ENCODE results near the gene SALL1.

DNA sequence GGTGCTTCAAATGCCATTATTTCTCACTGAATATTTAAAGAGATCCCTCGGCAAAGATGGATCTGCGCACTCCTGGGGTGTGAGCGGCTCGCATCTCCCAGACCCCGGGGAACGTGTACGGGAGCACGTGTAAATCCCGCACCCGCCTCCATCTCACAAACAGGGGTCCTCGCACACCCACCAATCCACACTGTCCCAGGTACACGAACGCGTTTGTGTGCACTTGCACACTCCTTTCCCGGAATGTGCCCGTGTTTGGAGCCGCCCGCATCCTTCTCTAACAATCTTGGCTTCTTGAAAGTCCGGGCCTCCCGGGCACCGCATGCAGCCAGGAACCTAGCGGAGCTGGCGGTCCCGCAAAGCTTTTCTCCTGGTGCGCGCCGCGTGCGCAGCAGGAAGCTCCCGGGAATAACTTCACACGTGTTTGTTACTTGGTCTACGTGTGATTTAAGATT lies 2.5 kb upstream of the SALL1 start:
- TF ChIP-seq EP300 (conservative IDR thresholded peaks at IDR 0.05; ENCODE audit: poor library complexity, severe bottlenecking) (no peak), CTCF (IDR thresholded peaks at IDR 0.05; ENCODE audit: poor library complexity, severe bottlenecking) (no peak), POLR2AphosphoS5 (IDR thresholded peaks at IDR 0.05) (peak; percentile 41), EZH2 (IDR thresholded peaks at IDR 0.05; ENCODE audit: borderline replicate concordance, insufficient read depth, low read length, poor library complexity, severe bottlenecking) (peak; percentile 63), TAF1 (IDR thresholded peaks at IDR 0.05; ENCODE audit: low read depth) (no peak)
- TF ChIP-seq, protein P1, sequence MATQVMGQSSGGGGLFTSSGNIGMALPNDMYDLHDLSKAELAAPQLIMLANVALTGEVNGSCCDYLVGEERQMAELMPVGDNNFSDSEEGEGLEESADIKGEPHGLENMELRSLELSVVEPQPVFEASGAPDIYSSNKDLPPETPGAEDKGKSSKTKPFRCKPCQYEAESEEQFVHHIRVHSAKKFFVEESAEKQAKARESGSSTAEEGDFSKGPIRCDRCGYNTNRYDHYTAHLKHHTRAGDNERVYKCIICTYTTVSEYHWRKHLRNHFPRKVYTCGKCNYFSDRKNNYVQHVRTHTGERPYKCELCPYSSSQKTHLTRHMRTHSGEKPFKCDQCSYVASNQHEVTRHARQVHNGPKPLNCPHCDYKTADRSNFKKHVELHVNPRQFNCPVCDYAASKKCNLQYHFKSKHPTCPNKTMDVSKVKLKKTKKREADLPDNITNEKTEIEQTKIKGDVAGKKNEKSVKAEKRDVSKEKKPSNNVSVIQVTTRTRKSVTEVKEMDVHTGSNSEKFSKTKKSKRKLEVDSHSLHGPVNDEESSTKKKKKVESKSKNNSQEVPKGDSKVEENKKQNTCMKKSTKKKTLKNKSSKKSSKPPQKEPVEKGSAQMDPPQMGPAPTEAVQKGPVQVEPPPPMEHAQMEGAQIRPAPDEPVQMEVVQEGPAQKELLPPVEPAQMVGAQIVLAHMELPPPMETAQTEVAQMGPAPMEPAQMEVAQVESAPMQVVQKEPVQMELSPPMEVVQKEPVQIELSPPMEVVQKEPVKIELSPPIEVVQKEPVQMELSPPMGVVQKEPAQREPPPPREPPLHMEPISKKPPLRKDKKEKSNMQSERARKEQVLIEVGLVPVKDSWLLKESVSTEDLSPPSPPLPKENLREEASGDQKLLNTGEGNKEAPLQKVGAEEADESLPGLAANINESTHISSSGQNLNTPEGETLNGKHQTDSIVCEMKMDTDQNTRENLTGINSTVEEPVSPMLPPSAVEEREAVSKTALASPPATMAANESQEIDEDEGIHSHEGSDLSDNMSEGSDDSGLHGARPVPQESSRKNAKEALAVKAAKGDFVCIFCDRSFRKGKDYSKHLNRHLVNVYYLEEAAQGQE (IDR thresholded peaks at IDR 0.05; ENCODE audit: borderline replicate concordance), result no peak

All from neural cell (in vitro differentiated cells).